HCT116 (cell line): ENCODE data around the gene F10.

ENCODE experiments used
- CTCF ChIP-seq, 3 experiments: fragments of 200-600 bp in 1 of 3; sonication (generic) in 1 of 3; IDR thresholded peaks in 2 of 3; conservative IDR thresholded peaks in 1 of 3; 2 replicates each; pipeline ENCODE4 v1.5.1; 2012 to 2017; ENCODE audit warnings: low read depth in 2 of 3, low read length in 2 of 3, antibody characterized with exemption in 1 of 3, borderline replicate concordance in 1 of 3, control low read depth in 1 of 3, mild to moderate bottlenecking in 1 of 3, mixed read lengths in 1 of 3, mixed run types in 1 of 3, moderate library complexity in 1 of 3; ENCODE audit not compliant: insufficient read depth in 1 of 3
- REST ChIP-seq: IDR thresholded peaks from 2 replicates; pipeline ENCODE4 v1.6.1; 2012; ENCODE audit warnings: low read depth

GRCh38 chr13:113102727-113103126 is 19.9 kb upstream of the F10 start:
- TF ChIP-seq REST (no peak), CTCF (IDR thresholded peaks at IDR 0.05 in 2 of 3, conservative IDR thresholded peaks at IDR 0.05 in 1 of 3; ENCODE audit: borderline replicate concordance in 1 of 3, insufficient read depth in 1 of 3, low read depth in 2 of 3, low read length in 2 of 3) (no peak)
